ENCODE measurements around the gene ELF1. TPM values are rescaled to one million over a fixed set of nuclear protein-coding genes. Genes with fewer than 3 reads are reported as not detected.
"Not testable (repeated sequence)": the region's sequence is repeated elsewhere in the genome, so short reads cannot be mapped to it uniquely, and the experiment has no call there.

The ELF1 gene
- total and polyA plus RNA-seq, 2 experiments from 2014 or later = 39.4 to 91.1 TPM

DNA sequence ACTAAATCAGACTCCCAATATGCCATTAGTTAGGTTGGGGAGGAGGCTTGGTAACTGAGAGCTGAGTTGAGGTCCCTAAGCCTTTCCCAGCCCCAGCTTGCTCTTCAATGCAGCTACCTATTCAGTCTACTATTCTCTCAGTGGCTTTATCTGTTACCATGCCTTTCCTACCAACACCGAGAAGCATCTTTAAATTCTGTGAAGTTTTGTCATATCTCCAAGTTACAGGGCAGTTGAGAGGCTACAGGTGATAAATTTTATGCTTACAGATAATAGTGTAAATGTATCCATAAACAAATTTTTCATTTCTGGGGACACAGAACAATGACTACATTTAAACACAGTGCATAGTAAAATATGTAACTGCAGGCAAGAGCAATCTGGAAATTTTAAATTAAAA is 110.6 kb downstream of the ELF1 start:
- H3K9me3 ChIP-seq (ENCODE audit: low read depth) = no peaks in the 10 kb centered on the region
- H3K9me2 ChIP-seq (replicated peaks; ENCODE audit: insufficient read depth) = no peaks in the 10 kb centered on the region
- H3K79me2 ChIP-seq = peaks cover 9% of the 10 kb centered on the region
- no peak overlapping the region for H3K27ac ChIP-seq
- H3K4me3 ChIP-seq = no peak overlapping the region
- H3K4me2 ChIP-seq = no peak overlapping the region
- H3K27me3 ChIP-seq = no peaks in the 10 kb centered on the region
- no peaks in the 10 kb centered on the region for H3K4me1 ChIP-seq (ENCODE audit: insufficient read depth)
- no peaks in the 10 kb centered on the region for H3K36me3 ChIP-seq (replicated peaks; ENCODE audit: insufficient read depth, low read depth)
- H4K20me1 ChIP-seq (ENCODE audit: insufficient read depth, poor library complexity, severe bottlenecking) = no peaks in the 10 kb centered on the region
- no peak for DNase-seq (ENCODE audit: low spot score)
- WGBS (ENCODE audit: low lambda C conversion rate, missing lambda C conversion rate) = 100% methylated on average over 1 of the region's 1 CpG
- H2AFZ ChIP-seq = no peak overlapping the region
- TF ChIP-seq, protein P1, sequence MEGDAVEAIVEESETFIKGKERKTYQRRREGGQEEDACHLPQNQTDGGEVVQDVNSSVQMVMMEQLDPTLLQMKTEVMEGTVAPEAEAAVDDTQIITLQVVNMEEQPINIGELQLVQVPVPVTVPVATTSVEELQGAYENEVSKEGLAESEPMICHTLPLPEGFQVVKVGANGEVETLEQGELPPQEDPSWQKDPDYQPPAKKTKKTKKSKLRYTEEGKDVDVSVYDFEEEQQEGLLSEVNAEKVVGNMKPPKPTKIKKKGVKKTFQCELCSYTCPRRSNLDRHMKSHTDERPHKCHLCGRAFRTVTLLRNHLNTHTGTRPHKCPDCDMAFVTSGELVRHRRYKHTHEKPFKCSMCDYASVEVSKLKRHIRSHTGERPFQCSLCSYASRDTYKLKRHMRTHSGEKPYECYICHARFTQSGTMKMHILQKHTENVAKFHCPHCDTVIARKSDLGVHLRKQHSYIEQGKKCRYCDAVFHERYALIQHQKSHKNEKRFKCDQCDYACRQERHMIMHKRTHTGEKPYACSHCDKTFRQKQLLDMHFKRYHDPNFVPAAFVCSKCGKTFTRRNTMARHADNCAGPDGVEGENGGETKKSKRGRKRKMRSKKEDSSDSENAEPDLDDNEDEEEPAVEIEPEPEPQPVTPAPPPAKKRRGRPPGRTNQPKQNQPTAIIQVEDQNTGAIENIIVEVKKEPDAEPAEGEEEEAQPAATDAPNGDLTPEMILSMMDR (IDR thresholded peaks at IDR 0.05; ENCODE audit: poor library complexity) = no peak
- TF ChIP-seq EZH2 (IDR thresholded peaks at IDR 0.05; ENCODE audit: borderline replicate concordance) = no peak
- no peak for TF ChIP-seq EZH2phosphoT487 (IDR thresholded peaks at IDR 0.05; ENCODE audit: low read depth, severe bottlenecking, unreplicated experiment)

DNA sequence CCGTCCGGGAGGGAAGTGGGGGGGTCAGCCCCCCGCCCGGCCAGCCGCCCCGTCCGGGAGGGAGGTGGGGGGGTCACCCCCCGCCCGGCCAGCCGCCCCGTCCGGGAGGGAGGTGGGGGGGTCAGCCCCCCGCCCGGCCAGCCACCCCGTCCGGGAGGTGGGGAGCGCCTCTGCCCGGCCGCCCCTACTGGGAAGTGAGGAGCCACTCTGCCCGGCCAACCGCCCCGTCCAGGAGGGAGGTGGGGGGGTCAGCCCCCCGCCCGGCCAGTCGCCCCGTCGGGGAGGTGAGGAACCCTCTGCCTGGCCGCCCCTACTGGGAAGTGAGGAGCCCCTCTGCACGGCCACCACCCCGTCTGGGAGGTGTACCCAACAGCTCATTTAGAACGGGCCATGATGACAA is 118.1 kb downstream of the ELF1 start:
- not testable (repeated sequence) for H3K36me3 ChIP-seq (replicated peaks; ENCODE audit: insufficient read depth, low read depth); H2AFZ ChIP-seq; H3K27me3 ChIP-seq; H3K4me2 ChIP-seq; H3K9me2 ChIP-seq (replicated peaks; ENCODE audit: insufficient read depth); DNase-seq (ENCODE audit: low spot score); H3K4me3 ChIP-seq; H3K27ac ChIP-seq; H4K20me1 ChIP-seq (ENCODE audit: insufficient read depth, poor library complexity, severe bottlenecking); H3K79me2 ChIP-seq; H3K4me1 ChIP-seq (ENCODE audit: insufficient read depth); H3K9me3 ChIP-seq (ENCODE audit: low read depth)
- 89% methylated on average over 4 of the region's 31 CpGs for WGBS (ENCODE audit: low lambda C conversion rate, missing lambda C conversion rate)

DNA sequence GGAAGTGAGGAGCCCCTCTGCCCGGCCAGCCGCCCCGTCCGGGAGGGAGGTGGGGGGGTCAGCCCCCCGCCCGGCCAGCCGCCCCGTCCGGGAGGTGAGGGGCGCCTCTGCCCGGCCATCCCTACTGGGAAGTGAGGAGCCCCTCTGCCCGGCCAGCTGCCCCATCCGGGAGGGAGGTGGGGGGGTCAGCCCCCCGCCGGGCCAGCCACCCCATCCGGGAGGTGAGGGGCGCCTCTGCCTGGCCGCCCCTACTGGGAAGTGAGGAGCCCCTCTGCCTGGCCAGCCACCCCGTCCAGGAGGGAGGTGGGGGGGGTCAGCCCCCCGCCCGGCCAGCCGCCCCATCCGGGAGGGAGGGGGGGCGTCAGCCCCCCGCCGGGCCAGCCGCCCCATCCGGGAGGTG is 118.5 kb downstream of the ELF1 start:
- not testable (repeated sequence) for H3K36me3 ChIP-seq (replicated peaks; ENCODE audit: insufficient read depth, low read depth); H3K4me2 ChIP-seq
- WGBS (ENCODE audit: low lambda C conversion rate, missing lambda C conversion rate) = no CpG with 5 or more reads among the region's 28 CpGs

DNA sequence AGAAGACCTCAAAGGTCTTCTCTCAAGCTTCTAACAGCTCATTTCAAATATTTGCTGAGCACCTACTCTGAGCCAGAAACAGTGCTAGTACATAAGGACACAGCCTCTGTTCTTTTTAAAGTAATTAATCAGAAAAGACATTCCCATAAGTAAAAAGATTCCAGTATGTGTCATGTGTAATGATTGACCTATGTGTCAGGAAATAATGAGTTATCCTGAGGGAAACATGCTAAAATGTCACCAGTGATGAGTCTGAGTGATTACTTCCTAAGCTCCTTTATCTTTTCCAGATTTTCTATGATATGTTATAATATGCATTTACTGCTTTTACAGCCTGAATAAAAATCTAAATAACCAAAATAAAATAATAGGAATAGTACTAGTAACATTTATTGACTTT is 122.1 kb downstream of the ELF1 start:
- Histone ChIP-seq H3K9me2 (replicated peaks; ENCODE audit: insufficient read depth) (no peaks in the 10 kb centered on the region), H4K20me1 (ENCODE audit: insufficient read depth, poor library complexity, severe bottlenecking) (no peaks in the 10 kb centered on the region), H3K27me3 (no peaks in the 10 kb centered on the region), H3K79me2 (peaks cover 9% of the 10 kb centered on the region), H3K4me1 (ENCODE audit: insufficient read depth) (peaks cover 12% of the 10 kb centered on the region), H3K9me3 (ENCODE audit: low read depth) (no peaks in the 10 kb centered on the region), H3K36me3 (replicated peaks; ENCODE audit: insufficient read depth, low read depth) (no peaks in the 10 kb centered on the region), H3K27ac (peak overlapping the region; percentile 72), H3K4me3 (no peak overlapping the region), H2AFZ (no peak overlapping the region), H3K4me2 (no peak overlapping the region)
- DNase-seq (ENCODE audit: low spot score) = no peak
- TF ChIP-seq EZH2phosphoT487 (IDR thresholded peaks at IDR 0.05; ENCODE audit: low read depth, severe bottlenecking, unreplicated experiment) (no peak), EZH2 (IDR thresholded peaks at IDR 0.05; ENCODE audit: borderline replicate concordance) (no peak)
- TF ChIP-seq, protein P1 (IDR thresholded peaks at IDR 0.05; ENCODE audit: poor library complexity) = no peak

More for the DNA sequence above, 118.5 kb downstream of the ELF1 start:
- H3K9me2 ChIP-seq (replicated peaks; ENCODE audit: insufficient read depth); H3K27me3 ChIP-seq; H3K79me2 ChIP-seq; H3K4me3 ChIP-seq; H2AFZ ChIP-seq; H3K4me1 ChIP-seq (ENCODE audit: insufficient read depth); H3K27ac ChIP-seq; H3K9me3 ChIP-seq (ENCODE audit: low read depth); H4K20me1 ChIP-seq (ENCODE audit: insufficient read depth, poor library complexity, severe bottlenecking); DNase-seq (ENCODE audit: low spot score): not testable (repeated sequence)
